Stimulated activated CD8-positive, alpha-beta memory T cell treated with anti-CD3 and anti-CD28 coated beads, Interleukin-7, amount 100 ng/mL, for 24 hours (primary cell): ENCODE results near the gene DMBT1.

Source experiments
- DNase-seq: peaks from one replicate; pipeline ENCODE4 v3.0.0-alpha.2; 2020; ENCODE audit warnings: low read depth

The DMBT1 gene

GRCh38 chr10:122647383-122647968 is 86.9 kb downstream of the DMBT1 start:
- DNase-seq: no peak

- no peak for DNase-seq
Observed at GRCh38 chr10:122648599-122649428, 88.3 kb downstream of the DMBT1 start.

DNA sequence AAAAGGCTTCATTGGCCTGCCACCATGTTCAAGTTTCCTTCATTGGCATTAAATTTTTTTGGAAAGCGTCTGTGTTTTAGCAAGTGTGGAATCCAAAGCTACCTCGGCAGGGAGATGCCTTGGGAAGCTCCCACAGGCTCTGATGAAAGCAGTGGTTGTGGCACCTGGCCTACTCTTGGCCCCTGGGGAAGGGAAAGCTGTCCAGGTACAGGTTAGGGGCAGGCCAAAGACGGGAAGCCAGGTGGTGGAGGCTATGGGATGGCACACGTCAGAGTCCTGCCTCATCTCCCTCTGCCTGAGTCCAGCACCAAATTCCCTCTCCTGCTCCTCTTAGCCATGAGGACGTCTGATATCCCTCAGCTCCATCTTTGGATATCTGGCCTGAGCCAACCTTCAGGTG is 89.3 kb downstream of the DMBT1 start:
- DNase-seq: no peak

- no peak for DNase-seq
Observed at GRCh38 chr10:122650331-122650730, 89.8 kb downstream of the DMBT1 start.

DNA sequence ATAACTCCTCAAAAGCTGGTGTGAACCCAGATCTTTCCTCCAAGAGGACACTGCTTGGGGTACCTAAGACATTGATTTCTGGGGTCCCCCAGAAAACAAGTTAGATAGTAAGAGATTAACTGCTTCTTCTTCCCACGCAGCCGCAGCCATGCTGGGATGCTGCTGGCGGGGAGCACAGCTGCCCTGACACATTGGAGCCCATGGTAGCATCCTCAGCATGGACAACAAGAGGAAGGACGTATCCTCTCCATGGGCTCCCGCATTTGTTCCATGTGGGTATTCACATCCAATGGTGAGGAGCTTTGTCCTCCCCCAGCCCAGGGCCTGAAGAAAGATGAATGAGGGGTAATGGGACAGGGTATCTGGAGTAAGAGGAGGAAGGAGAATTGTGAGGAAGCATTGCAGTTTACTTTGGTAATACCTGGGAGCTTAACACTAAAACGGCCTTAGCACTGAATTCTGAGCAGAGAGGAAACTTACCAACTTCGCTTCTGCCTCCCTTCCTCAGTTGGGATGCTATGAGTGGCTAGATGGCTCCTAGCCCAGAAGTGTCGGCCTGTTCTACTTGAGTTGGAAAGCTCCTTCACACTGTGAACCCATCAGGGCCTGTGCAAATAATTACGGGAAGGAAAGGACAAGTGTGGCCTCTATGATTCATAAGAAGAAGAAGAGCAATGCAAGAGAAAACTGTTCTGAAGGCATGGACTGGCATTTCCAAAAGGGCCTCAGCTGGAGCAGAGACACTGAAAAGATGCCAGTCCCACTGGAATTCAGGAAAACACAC is 95.2 kb downstream of the DMBT1 start:
- DNase-seq: no peak

DNA sequence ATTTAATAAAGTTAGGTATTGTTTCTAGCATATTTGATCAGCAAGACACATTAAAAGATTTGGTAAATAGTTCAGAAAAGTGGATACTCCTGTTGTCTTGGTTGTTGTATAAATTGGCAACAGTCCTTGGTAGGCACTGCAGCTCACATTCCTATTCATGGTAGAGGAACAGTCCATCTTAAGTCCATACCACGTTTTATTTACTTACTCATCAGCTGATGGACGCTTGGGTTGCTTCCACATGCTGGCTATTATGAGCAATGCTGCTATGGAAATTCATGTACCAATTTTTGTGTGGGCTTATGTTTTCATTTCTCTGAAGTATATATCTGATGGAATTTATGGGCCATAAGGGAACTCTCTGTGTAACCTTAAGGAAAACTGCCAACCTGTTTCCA is 95.8 kb downstream of the DMBT1 start:
- no peak for DNase-seq

DNA sequence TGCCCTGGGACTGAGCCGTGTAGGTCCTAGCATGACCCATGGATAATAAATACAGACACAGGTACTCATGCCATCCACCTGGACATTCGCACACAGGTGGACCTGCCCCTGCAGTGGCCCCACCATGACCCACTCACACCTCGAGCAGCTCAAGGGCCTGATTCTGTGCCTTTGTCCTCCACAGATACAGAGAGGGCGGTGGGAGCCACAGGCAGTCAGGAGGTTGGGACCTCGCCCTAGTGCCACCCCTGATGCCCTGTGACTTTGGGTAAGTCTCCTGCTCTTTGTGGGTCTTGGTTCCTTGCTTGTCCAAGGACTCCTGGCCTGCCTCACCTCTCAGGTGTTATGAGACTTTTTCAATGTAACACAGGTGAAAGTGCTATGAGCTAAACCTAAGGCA is 96.2 kb downstream of the DMBT1 start:
- no peak for DNase-seq

- DNase-seq: no peak
Observed at GRCh38 chr10:122657255-122657654, 96.7 kb downstream of the DMBT1 start.

DNA sequence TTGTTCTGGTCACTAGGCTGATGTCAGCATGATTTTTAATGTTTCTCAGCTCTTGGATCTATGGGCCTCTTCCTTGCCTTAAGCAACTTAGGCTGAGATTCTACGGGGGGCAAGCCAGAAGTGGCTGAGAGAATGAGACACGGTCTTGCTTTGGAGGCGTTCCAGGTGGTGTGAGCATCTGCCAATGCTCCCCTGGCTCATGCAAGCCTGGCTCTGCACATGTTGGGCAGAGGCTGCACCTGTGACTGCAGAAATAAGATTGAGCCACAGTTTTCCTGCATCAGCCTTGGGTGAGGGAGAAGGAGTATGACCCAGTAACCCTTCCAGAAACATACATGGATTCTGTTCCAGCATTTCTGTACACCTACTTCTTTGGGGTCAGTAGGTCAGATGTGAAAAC is 97.2 kb downstream of the DMBT1 start:
- DNase-seq: no peak

- no peak for DNase-seq
Observed at GRCh38 chr10:122658356-122659049, 97.9 kb downstream of the DMBT1 start.

DNA sequence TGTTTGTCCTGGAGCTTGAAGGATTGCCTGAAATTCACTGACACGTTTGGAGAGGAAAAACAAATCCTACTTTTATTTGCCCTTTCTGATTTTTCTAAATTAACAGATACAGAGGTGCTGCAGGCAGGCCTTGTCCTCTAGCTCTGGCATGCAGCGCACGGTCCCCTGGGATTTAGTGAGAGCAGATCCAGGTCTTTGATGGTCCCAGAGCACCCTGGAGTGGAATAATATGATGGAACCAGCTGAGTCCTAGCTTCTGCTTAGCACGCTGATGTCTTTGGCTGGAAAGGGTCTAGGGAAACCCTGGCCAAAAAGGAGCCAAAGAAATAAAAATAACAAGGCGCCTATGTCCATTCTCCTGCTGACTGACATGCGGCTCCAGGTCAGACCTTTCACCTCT is 98.6 kb downstream of the DMBT1 start:
- no peak for DNase-seq

DNA sequence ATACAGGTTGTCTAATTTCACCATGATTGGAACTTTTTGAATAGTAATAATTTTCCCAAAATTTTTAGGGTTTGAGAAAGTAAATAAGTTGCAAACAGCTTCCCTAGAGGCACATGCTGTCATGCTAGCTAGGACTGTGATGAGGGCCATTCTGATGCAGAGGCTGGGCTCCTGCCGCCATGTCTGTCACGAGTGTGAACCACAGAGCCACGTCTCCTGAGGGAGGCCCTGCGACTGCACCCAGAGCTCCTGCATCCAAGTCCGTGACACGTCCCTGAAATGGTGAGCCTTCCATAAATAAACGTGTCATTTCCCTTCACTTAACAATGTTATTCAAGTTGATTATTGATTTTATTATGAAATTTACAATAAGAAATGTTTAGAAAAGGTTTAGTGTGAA is 99.1 kb downstream of the DMBT1 start:
- DNase-seq: no peak

DNA sequence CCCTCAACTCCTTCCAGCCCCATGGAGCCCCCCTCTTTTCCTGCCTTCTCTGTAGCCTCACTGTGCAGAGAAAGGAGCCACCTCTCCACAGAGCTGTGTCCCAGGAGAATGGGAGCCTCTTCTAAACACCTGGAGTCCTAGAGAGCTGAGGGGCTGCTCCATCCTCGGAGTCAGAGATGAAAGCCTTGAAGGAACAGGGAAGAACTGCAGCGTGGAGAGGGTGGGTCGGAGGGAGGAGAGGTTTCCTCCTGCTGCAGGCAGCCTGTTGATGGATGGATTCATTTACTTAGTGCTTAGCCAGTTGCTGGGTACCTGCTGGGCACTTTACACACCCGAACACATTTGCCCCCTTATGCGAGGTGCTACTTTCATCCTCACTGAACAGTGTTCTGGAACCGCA is 100.1 kb downstream of the DMBT1 start:
- DNase-seq: no peak

- DNase-seq: no peak
Observed at GRCh38 chr10:122662231-122662630, 101.7 kb downstream of the DMBT1 start.

DNA sequence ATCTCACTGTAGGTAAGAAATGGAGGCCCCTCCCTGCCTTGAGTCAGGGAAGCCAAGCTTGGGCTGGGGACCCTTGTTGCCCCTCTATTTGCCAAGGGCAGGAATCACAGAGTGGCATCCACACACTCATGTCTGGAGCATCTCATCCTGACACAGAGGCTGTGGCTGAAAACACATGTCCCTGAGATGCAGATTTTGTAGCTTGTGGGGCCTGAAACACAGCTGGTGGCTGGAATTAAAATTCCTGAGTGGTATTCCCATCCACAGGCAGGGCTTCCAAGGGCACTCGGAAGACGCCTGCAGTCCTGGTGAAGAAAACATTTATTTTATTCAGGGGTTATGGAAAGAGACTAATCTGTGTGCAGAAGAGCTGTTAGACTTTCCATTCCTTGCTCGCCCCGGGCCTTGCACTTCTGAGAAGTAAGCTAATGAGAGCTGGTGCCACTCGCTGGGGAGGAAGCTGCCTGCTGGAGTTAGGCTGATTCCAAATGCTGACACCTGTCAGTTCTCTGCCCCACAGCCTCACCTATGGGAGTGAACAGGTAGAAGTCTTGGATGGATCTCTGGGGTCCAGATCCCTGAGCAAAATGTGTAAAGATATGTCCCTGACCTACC is 103.1 kb downstream of the DMBT1 start:
- no peak for DNase-seq

DNA sequence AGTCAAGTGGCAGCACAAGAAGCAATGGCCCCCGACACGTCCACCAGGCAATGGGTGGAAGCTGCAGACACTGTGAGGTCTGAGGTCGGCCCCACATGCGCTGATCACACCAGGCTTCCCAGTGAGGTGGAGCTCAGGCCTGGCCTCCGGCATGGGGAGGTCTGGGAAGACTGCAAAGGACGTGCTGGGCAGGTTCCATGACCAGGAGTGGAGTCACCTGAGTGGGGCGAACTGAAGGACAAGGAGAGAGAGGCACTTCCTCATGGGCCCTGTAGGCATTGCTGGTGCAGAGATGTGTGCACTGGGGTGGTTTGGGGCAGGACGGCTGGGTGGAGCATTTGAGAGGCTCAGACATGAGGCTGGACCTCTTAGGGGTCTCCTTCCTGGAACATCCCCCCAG is 103.9 kb downstream of the DMBT1 start:
- DNase-seq: no peak

DNA sequence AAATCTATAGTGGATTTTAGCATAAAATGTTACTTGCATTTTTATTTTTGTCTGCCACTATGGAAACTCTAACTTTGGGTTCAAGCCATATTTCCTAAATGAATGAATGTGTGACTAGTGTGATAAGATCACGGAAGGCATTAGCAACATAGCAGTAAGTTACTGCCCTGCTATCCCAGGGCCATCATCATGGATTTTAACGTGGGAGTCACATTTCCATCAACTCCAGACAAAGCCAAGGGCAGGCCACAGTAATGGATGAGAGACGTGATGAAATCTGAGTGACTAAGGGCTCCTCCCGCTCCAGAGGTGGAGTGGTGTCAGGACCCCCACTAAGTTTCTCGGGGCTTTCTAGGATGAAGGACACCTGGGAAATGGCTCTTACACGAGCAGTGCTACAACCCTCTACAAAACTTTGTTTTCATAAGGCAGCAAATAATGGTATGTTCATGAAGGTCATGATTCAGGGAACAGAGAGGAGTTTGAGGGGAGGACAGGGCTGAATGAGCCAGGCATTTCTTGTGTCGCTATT is 104.8 kb downstream of the DMBT1 start:
- no peak for DNase-seq

- no peak for DNase-seq
Observed at GRCh38 chr10:122665946-122666345, 105.4 kb downstream of the DMBT1 start.

DNA sequence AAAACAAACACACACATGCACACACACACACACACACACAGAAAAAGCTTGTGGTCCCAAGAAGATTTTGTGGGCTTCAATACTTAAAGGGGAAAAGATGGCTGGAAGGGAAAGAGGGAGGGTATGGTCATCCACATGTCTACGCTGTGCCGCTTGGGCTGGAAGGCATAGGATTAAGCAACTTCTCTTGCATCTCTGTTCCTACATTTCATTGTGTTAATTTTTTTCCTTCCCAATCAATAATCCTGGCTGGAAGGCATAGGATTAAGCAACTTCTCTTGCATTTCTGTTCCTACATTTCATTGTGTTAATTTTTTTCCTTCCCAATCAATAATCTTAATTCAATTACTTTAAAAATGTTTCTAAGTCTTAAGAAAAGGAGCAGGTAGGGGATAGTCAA is 108.5 kb downstream of the DMBT1 start:
- DNase-seq: no peak

GRCh38 chr10:122669842-122670241 is 109.3 kb downstream of the DMBT1 start:
- no peak for DNase-seq

DNA sequence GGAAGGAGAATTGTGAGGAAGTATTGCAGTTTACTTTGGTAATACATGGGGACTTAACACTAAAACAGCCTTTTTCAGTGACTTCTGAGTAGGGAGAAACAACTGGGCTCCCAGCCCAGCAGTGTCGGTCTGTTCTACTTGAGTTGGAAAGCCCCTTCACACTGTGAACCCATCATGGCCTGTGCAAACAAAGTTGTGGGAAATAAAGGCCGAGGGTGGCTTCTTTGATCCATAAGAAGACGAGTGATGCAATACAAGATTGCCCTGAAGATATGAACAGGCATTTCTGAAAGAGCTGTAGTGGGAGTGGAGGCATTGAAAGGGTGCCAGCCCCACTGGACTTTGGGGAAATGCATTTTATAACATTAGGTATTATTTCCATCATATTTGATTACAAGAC is 110.8 kb downstream of the DMBT1 start:
- DNase-seq: no peak

DNA sequence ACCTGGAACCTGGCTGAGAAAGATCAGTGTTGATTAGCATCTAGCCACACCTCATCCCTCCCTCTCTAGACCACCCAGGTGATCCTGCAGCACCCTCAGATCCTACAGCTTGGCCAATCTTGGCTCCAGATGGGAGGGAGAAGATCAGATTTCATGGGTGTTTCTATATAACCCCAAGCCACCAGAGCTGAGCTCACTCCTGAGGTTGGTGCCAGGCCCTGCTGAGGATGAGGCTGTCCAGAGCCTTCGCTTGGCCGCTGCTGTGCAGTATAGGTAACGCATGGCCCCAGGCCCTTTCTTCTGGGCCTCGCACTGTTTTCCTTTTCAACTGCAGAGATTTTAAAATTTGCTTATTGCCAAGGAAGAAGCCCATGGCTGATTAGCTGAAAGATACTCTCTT is 112.1 kb downstream of the DMBT1 start:
- DNase-seq: no peak
